HEK293 (cell line): ENCODE data around the gene NUDCD2.

Experiments used
- SETDB1 ChIP-seq: IDR thresholded peaks from one replicate; pipeline ENCODE4 v1.6.1; 2017; ENCODE audit warnings: mild to moderate bottlenecking, low read length, moderate library complexity, mixed read lengths; ENCODE audit not compliant: insufficient read length
- ZNF140 ChIP-seq: fragments of 450-650 bp; formaldehyde crosslinking; IDR thresholded peaks from 2 replicates; pipeline ENCODE4 v1.5.1; 2016; ENCODE audit warnings: missing biosample characterization, missing genetic modification characterization
- ZNF221 ChIP-seq: fragments of 450-650 bp; formaldehyde crosslinking; IDR thresholded peaks from 2 replicates; pipeline ENCODE4 v1.5.1; 2017; ENCODE audit warnings: missing biosample characterization, missing genetic modification characterization, borderline replicate concordance
- ZNF707 ChIP-seq: fragments of 450-650 bp; formaldehyde crosslinking; IDR thresholded peaks from 2 replicates; pipeline ENCODE4 v1.5.1; 2016; ENCODE audit warnings: missing biosample characterization, missing genetic modification characterization
- ZNF768 ChIP-seq: fragments of 450-650 bp; formaldehyde crosslinking; IDR thresholded peaks from 2 replicates; pipeline ENCODE4 v1.5.1; 2018; ENCODE audit warnings: missing biosample characterization, mild to moderate bottlenecking, missing genetic modification characterization
- TF ChIP-seq, protein P1 (sequence below): fragments of 450-650 bp; formaldehyde crosslinking; IDR thresholded peaks from 2 replicates; pipeline ENCODE4 v1.5.1; 2017; ENCODE audit warnings: missing biosample characterization, mild to moderate bottlenecking, missing genetic modification characterization, moderate library complexity
- TF ChIP-seq, protein P2 (sequence below): fragments of 450-650 bp; formaldehyde crosslinking; conservative IDR thresholded peaks from 2 replicates; pipeline ENCODE4 v1.5.1; 2016; ENCODE audit warnings: low read depth, missing biosample characterization, missing genetic modification characterization
- TF ChIP-seq, protein P3 (sequence below): fragments of 450-650 bp; formaldehyde crosslinking; IDR thresholded peaks from 2 replicates; pipeline ENCODE4 v1.5.1; 2016; ENCODE audit warnings: missing biosample characterization, missing genetic modification characterization
- TF ChIP-seq, protein P4 (sequence below): fragments of 450-650 bp; formaldehyde crosslinking; IDR thresholded peaks from 2 replicates; pipeline ENCODE4 v1.5.1; 2017; ENCODE audit warnings: missing biosample characterization, missing genetic modification characterization
- TF ChIP-seq, protein P5 (sequence below): fragments of 450-650 bp; formaldehyde crosslinking; IDR thresholded peaks from 2 replicates; pipeline ENCODE4 v1.5.1; 2016; ENCODE audit warnings: missing biosample characterization, missing genetic modification characterization
- TF ChIP-seq, protein P6 (sequence below): fragments of 450-650 bp; formaldehyde crosslinking; IDR thresholded peaks from 2 replicates; pipeline ENCODE4 v1.5.1; 2016; ENCODE audit warnings: missing biosample characterization, missing genetic modification characterization

DNA sequence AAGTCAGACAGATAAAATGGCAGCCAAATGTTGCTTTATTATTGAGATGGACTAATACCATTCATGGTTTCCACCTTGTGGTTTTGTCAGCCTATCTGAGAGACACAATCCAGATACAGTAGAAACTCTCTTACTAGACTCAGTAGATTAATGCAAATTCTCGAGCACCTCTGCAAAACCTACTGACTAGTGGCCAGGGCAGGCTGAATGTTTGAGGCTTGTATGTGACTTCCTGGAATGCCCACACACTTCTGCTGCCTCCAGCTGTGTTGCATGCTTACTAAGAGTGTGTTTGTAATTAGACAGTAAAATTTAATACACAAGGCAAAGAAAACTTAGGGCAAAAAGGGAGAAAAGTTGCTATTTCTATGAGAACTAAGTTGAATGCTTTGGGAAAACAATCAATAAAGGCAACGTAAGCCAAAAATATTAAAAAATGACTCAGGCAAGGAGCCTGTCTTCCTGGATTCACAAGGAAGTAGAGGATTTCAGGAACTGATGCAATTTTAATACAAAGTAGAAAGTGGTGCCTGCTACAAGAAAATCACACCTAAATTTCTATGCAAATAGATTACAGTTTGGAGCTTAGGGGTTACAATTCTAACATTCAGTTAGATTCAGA, 52.8 kb downstream of the NUDCD2 start:
- TF ChIP-seq, protein P1, sequence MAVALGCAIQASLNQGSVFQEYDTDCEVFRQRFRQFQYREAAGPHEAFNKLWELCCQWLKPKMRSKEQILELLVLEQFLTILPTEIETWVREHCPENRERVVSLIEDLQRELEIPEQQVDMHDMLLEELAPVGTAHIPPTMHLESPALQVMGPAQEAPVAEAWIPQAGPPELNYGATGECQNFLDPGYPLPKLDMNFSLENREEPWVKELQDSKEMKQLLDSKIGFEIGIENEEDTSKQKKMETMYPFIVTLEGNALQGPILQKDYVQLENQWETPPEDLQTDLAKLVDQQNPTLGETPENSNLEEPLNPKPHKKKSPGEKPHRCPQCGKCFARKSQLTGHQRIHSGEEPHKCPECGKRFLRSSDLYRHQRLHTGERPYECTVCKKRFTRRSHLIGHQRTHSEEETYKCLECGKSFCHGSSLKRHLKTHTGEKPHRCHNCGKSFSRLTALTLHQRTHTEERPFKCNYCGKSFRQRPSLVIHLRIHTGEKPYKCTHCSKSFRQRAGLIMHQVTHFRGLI (tag by site-specific recombination) = no peak
- TF ChIP-seq, protein P2, sequence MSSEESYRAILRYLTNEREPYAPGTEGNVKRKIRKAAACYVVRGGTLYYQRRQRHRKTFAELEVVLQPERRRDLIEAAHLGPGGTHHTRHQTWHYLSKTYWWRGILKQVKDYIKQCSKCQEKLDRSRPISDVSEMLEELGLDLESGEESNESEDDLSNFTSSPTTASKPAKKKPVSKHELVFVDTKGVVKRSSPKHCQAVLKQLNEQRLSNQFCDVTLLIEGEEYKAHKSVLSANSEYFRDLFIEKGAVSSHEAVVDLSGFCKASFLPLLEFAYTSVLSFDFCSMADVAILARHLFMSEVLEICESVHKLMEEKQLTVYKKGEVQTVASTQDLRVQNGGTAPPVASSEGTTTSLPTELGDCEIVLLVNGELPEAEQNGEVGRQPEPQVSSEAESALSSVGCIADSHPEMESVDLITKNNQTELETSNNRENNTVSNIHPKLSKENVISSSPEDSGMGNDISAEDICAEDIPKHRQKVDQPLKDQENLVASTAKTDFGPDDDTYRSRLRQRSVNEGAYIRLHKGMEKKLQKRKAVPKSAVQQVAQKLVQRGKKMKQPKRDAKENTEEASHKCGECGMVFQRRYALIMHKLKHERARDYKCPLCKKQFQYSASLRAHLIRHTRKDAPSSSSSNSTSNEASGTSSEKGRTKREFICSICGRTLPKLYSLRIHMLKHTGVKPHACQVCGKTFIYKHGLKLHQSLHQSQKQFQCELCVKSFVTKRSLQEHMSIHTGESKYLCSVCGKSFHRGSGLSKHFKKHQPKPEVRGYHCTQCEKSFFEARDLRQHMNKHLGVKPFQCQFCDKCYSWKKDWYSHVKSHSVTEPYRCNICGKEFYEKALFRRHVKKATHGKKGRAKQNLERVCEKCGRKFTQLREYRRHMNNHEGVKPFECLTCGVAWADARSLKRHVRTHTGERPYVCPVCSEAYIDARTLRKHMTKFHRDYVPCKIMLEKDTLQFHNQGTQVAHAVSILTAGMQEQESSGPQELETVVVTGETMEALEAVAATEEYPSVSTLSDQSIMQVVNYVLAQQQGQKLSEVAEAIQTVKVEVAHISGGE = no peak
- TF ChIP-seq, protein P3, sequence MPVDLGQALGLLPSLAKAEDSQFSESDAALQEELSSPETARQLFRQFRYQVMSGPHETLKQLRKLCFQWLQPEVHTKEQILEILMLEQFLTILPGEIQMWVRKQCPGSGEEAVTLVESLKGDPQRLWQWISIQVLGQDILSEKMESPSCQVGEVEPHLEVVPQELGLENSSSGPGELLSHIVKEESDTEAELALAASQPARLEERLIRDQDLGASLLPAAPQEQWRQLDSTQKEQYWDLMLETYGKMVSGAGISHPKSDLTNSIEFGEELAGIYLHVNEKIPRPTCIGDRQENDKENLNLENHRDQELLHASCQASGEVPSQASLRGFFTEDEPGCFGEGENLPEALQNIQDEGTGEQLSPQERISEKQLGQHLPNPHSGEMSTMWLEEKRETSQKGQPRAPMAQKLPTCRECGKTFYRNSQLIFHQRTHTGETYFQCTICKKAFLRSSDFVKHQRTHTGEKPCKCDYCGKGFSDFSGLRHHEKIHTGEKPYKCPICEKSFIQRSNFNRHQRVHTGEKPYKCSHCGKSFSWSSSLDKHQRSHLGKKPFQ = no peak
- no peak for TF ChIP-seq ZNF221
- TF ChIP-seq, protein P4, sequence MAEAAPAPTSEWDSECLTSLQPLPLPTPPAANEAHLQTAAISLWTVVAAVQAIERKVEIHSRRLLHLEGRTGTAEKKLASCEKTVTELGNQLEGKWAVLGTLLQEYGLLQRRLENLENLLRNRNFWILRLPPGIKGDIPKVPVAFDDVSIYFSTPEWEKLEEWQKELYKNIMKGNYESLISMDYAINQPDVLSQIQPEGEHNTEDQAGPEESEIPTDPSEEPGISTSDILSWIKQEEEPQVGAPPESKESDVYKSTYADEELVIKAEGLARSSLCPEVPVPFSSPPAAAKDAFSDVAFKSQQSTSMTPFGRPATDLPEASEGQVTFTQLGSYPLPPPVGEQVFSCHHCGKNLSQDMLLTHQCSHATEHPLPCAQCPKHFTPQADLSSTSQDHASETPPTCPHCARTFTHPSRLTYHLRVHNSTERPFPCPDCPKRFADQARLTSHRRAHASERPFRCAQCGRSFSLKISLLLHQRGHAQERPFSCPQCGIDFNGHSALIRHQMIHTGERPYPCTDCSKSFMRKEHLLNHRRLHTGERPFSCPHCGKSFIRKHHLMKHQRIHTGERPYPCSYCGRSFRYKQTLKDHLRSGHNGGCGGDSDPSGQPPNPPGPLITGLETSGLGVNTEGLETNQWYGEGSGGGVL (tag by site-specific recombination) = no peak
- no peak for TF ChIP-seq ZNF768 (tag by site-specific recombination)
- TF ChIP-seq, protein P5, sequence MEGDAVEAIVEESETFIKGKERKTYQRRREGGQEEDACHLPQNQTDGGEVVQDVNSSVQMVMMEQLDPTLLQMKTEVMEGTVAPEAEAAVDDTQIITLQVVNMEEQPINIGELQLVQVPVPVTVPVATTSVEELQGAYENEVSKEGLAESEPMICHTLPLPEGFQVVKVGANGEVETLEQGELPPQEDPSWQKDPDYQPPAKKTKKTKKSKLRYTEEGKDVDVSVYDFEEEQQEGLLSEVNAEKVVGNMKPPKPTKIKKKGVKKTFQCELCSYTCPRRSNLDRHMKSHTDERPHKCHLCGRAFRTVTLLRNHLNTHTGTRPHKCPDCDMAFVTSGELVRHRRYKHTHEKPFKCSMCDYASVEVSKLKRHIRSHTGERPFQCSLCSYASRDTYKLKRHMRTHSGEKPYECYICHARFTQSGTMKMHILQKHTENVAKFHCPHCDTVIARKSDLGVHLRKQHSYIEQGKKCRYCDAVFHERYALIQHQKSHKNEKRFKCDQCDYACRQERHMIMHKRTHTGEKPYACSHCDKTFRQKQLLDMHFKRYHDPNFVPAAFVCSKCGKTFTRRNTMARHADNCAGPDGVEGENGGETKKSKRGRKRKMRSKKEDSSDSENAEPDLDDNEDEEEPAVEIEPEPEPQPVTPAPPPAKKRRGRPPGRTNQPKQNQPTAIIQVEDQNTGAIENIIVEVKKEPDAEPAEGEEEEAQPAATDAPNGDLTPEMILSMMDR = no peak
- TF ChIP-seq ZNF140 = no peak
- TF ChIP-seq ZNF707 (tag by site-specific recombination) = no peak
- no peak for TF ChIP-seq SETDB1
- TF ChIP-seq, protein P6, sequence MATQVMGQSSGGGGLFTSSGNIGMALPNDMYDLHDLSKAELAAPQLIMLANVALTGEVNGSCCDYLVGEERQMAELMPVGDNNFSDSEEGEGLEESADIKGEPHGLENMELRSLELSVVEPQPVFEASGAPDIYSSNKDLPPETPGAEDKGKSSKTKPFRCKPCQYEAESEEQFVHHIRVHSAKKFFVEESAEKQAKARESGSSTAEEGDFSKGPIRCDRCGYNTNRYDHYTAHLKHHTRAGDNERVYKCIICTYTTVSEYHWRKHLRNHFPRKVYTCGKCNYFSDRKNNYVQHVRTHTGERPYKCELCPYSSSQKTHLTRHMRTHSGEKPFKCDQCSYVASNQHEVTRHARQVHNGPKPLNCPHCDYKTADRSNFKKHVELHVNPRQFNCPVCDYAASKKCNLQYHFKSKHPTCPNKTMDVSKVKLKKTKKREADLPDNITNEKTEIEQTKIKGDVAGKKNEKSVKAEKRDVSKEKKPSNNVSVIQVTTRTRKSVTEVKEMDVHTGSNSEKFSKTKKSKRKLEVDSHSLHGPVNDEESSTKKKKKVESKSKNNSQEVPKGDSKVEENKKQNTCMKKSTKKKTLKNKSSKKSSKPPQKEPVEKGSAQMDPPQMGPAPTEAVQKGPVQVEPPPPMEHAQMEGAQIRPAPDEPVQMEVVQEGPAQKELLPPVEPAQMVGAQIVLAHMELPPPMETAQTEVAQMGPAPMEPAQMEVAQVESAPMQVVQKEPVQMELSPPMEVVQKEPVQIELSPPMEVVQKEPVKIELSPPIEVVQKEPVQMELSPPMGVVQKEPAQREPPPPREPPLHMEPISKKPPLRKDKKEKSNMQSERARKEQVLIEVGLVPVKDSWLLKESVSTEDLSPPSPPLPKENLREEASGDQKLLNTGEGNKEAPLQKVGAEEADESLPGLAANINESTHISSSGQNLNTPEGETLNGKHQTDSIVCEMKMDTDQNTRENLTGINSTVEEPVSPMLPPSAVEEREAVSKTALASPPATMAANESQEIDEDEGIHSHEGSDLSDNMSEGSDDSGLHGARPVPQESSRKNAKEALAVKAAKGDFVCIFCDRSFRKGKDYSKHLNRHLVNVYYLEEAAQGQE (tag by site-specific recombination) = no peak
